Loucy (cell line): ENCODE results near the gene DENND5A.

Source experiments
- CTCF ChIP-seq: fragments of 200-600 bp; sonication (generic); conservative IDR thresholded peaks from 2 replicates; pipeline ENCODE4 v1.5.1; 2014; ENCODE audit warnings: mild to moderate bottlenecking, antibody characterized with exemption, low read length
- EZH2phosphoT487 ChIP-seq: fragments of 200-600 bp; IDR thresholded peaks from 2 replicates; pipeline ENCODE4 v1.6.1; 2018; ENCODE audit warnings: antibody characterized with exemption, mild to moderate bottlenecking, moderate library complexity, borderline replicate concordance

GRCh38 chr11:9148727-9149126 lies 116.4 kb downstream of the DENND5A start:
- TF ChIP-seq CTCF: no peak
- no peak for TF ChIP-seq EZH2phosphoT487
